ENCODE data around the gene MEIS3. TPM values are rescaled to one million over a fixed set of nuclear protein-coding genes. Genes with fewer than 3 reads are reported as not detected.
"Not testable (repeated sequence)": the region's sequence is repeated elsewhere in the genome, so short reads cannot be mapped to it uniquely, and the experiment has no call there.

MEIS3 gene
- total RNA-seq, 1 experiment from 2014 or later = 1.9 TPM

DNA sequence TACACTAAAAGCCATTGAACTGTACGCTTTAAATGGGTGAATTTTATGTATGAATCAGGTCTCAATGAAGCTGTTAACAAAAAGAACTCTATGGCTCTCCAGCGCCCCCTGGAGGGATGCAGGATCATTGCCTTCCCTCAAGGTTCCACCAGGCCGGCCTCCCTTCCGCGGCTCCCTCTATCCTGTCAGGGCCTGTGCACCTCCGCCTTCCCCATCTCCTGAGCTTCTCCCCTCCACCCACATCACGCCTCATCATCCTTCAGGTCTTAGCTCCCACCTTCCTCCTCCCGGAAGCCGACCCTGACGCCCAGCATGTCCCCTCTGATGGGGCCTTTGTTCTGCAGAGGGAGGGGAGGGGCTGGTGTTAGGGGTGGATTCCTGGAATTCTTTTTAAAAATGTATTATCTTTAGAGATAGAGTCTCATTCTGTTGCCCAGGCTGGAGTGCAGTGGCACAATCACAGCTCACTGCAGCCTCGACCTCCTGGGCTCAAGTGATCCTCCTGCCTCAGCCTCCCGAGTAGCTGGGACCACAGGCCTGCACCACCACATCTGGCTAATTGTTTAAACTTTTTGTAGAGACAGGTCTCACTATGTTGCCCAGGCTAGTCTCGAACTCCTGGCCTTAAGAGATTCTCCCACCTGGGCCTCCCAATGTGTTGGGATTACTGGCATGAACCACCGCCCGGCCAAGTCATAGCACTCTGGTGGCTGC lies 27.7 kb downstream of the MEIS3 start:
- Histone ChIP-seq H3K9me2 (ENCODE audit: insufficient read depth) (no peaks in the 10 kb centered on the region), H3K27ac (no peak overlapping the region), H4K20me1 (ENCODE audit: insufficient read depth) (no peaks in the 10 kb centered on the region), H3K9me3 (ENCODE audit: insufficient read depth, low read depth) (no peaks in the 10 kb centered on the region), H3K79me2 (ENCODE audit: low read depth) (no peaks in the 10 kb centered on the region), H3F3A (ENCODE audit: insufficient read depth, low read depth) (no peaks in the 10 kb centered on the region; the same call in 1 of the 2 replicates), H3K4me1 (replicated peaks; ENCODE audit: insufficient read depth) (no peaks in the 10 kb centered on the region), H2AFZ (no peak overlapping the region), H3K4me3 (no peak overlapping the region), H3K27me3 (ENCODE audit: insufficient read depth, low read depth) (peaks cover 2% of the 10 kb centered on the region; the same call in 1 of the 2 replicates), H3K4me2 (no peak overlapping the region), H3K36me3 (ENCODE audit: low read depth) (no peaks in the 10 kb centered on the region)
- BruUV-seq (replicated peaks) = no TSS peak
- TF ChIP-seq, protein P1, sequence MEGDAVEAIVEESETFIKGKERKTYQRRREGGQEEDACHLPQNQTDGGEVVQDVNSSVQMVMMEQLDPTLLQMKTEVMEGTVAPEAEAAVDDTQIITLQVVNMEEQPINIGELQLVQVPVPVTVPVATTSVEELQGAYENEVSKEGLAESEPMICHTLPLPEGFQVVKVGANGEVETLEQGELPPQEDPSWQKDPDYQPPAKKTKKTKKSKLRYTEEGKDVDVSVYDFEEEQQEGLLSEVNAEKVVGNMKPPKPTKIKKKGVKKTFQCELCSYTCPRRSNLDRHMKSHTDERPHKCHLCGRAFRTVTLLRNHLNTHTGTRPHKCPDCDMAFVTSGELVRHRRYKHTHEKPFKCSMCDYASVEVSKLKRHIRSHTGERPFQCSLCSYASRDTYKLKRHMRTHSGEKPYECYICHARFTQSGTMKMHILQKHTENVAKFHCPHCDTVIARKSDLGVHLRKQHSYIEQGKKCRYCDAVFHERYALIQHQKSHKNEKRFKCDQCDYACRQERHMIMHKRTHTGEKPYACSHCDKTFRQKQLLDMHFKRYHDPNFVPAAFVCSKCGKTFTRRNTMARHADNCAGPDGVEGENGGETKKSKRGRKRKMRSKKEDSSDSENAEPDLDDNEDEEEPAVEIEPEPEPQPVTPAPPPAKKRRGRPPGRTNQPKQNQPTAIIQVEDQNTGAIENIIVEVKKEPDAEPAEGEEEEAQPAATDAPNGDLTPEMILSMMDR (conservative IDR thresholded peaks at IDR 0.05) = peak; percentile 97
- TF ChIP-seq EZH2 (IDR thresholded peaks at IDR 0.05; ENCODE audit: low read depth) = no peak
- intact Hi-C loops (cut with micrococcal nuclease; ENCODE audit: unreplicated experiment) = loop anchor here (2.0 kb wide), 1 partner anchor 95 kb away; no protein-coding TSS in a partner anchor
- DNase-seq = peak; percentile 49 to 73
- ChIA-PET CTCF (interaction anchor here (0.9 to 1.1 kb wide), 3 partner anchors 36 to 42 kb away, joined by 3 to 5 read pairs (median 4); partner anchors contain the start of gene DHX34), POLR2A (ENCODE audit: unreplicated experiment) (no interaction called here)

DNA sequence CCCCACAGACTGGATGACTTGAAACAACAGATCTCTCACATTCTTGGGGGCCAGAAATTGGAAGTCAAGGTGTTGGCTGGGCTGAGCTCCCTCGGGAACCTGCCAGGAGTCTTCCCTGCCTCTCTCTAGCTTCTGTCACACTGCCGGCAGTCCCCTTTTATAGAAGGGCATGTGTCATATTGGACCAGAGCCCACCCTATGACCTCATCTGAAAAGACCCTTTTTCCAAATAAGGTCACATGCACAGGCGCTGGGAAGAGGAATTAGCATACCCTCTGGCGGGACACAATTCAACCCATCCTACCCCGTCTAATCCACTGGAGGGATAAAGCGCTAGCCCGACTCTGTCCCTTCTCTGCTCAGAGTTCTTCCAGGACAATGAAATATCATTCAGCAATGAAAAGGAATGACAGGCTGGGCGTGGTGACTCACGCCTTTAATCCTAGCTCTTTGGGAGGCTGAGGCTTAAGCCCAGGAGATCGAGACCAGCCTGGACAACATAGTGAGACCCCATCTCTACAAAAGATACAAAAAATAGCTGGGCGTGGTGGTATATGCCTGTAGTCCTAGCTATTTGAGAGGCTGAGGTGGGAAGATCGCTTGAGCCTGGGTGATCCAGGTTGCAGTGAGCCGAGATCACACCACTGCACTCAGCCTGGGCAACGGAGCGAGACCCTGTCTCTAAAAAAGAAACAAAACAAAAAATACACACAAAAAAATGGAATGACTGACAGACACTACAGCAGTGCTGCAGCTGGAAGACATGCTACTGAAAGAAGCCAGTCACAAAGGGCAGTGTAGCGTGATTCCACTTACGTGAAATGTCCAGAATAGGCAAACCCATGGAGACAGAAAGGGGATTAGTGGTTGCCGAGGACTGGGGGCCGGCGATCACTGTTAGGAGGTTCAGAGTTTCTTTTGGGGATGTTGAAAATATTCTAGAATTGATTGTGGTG lies 28.5 kb downstream of the MEIS3 start:
- BruUV-seq (replicated peaks) = no TSS peak
- Histone ChIP-seq H3K4me1 (replicated peaks; ENCODE audit: insufficient read depth) (no peaks in the 10 kb centered on the region), H3K79me2 (ENCODE audit: low read depth) (no peaks in the 10 kb centered on the region), H3K9me2 (ENCODE audit: insufficient read depth) (no peaks in the 10 kb centered on the region), H4K20me1 (ENCODE audit: insufficient read depth) (no peaks in the 10 kb centered on the region), H3K27me3 (ENCODE audit: insufficient read depth, low read depth) (peaks cover 2% of the 10 kb centered on the region; the same call in 1 of the 2 replicates), H3K9me3 (ENCODE audit: insufficient read depth, low read depth) (no peaks in the 10 kb centered on the region), H3K36me3 (ENCODE audit: low read depth) (no peaks in the 10 kb centered on the region), H3K4me2 (no peak overlapping the region), H3F3A (ENCODE audit: insufficient read depth, low read depth) (no peaks in the 10 kb centered on the region; the same call in none of the 2 replicates), H3K4me3 (no peak overlapping the region), H3K27ac (no peak overlapping the region), H2AFZ (no peak overlapping the region)
- TF ChIP-seq, protein P1 (conservative IDR thresholded peaks at IDR 0.05) = no peak
- TF ChIP-seq EZH2 (IDR thresholded peaks at IDR 0.05; ENCODE audit: low read depth) = no peak
- ChIA-PET CTCF (interaction anchor here (0.6 to 1.1 kb wide), 4 partner anchors 37 to 134 kb away, joined by 3 to 5 read pairs (median 4); partner anchors contain the start of gene DHX34), POLR2A (ENCODE audit: unreplicated experiment) (no interaction called here)
- no peak for DNase-seq
- intact Hi-C loops (cut with micrococcal nuclease; ENCODE audit: unreplicated experiment) = loop anchor here (2.0 kb wide), 1 partner anchor 94 kb away; no protein-coding TSS in a partner anchor

GRCh38 chr19:47389150-47389556 lies 30.2 kb downstream of the MEIS3 start:
- Histone ChIP-seq H3K4me1 (replicated peaks; ENCODE audit: insufficient read depth) (no peaks in the 10 kb centered on the region), H3F3A (ENCODE audit: insufficient read depth, low read depth) (peaks cover 6% of the 10 kb centered on the region), H3K27ac (no peak overlapping the region), H3K9me2 (ENCODE audit: insufficient read depth) (no peaks in the 10 kb centered on the region), H3K27me3 (ENCODE audit: insufficient read depth, low read depth) (peaks cover 2% of the 10 kb centered on the region; the same call in 1 of the 2 replicates), H3K36me3 (ENCODE audit: low read depth) (no peaks in the 10 kb centered on the region), H3K79me2 (ENCODE audit: low read depth) (no peaks in the 10 kb centered on the region), H3K9me3 (ENCODE audit: insufficient read depth, low read depth) (no peaks in the 10 kb centered on the region), H3K4me2 (no peak overlapping the region), H3K4me3 (no peak overlapping the region), H4K20me1 (ENCODE audit: insufficient read depth) (no peaks in the 10 kb centered on the region), H2AFZ (no peak overlapping the region)
- BruUV-seq (replicated peaks) = no TSS peak
- peak in 1 of 2 experiments; percentile 40 for DNase-seq
- CTCF ChIA-PET = interaction anchor here (0.5 kb wide), 1 partner anchor 40 kb away, joined by 4 read pairs; the partner anchor contains the start of gene DHX34
- no peak for TF ChIP-seq EZH2 (IDR thresholded peaks at IDR 0.05; ENCODE audit: low read depth)
- TF ChIP-seq, protein P1 (conservative IDR thresholded peaks at IDR 0.05) = no peak
- intact Hi-C loops (cut with micrococcal nuclease; ENCODE audit: unreplicated experiment) = no loop called here
- POLR2A ChIA-PET (ENCODE audit: unreplicated experiment) = no interaction called here

DNA sequence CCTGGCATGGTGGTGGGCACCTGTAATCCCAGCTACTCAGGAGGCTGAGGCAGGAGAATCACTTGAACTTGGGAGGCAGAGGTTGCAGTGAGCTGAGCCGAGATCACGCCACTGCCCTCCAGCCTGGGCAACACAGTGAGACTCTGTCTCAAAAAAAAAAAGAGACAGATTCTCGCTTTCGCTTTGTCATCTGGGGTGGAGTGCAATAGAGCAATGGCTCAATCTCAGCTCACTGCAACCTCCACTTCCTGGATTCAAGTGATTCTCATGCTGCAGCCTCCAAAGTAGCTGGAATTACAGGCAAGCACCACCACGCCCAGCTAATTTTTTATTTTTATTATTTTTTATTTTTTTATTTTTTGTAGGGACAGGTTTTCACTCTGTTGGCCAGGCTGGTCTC lies 30.6 kb downstream of the MEIS3 start:
- ChIA-PET POLR2A (ENCODE audit: unreplicated experiment) (interaction anchor here (0.6 kb wide), 1 partner anchor 32 kb away, joined by 4 read pairs; no protein-coding TSS in a partner anchor), CTCF (interaction anchor here (0.7 kb wide), 1 partner anchor 1426 kb away, joined by 4 read pairs; no protein-coding TSS in a partner anchor)
- H3K27me3 ChIP-seq (ENCODE audit: insufficient read depth, low read depth); H3K4me2 ChIP-seq; H3K4me3 ChIP-seq; DNase-seq; H3K79me2 ChIP-seq (ENCODE audit: low read depth); H3K9me3 ChIP-seq (ENCODE audit: insufficient read depth, low read depth); H3F3A ChIP-seq (ENCODE audit: insufficient read depth, low read depth); H3K4me1 ChIP-seq (replicated peaks; ENCODE audit: insufficient read depth); H3K9me2 ChIP-seq (ENCODE audit: insufficient read depth); H3K27ac ChIP-seq; H2AFZ ChIP-seq; intact Hi-C loops (cut with micrococcal nuclease; ENCODE audit: unreplicated experiment); BruUV-seq (replicated peaks); H3K36me3 ChIP-seq (ENCODE audit: low read depth); H4K20me1 ChIP-seq (ENCODE audit: insufficient read depth): not testable (repeated sequence)

All from PC-9 (cell line).